AG04449 (cell line): ENCODE measurements around the gene GALK2.
"Not testable (repeated sequence)": the region's sequence is repeated elsewhere in the genome, so short reads cannot be mapped to it uniquely, and the experiment has no call there.

Experiments used
- CTCF ChIA-PET: fragments of 350-600 bp; formaldehyde crosslinking; extraction: SDS; loops from one replicate; lab custom pipeline; 2021; ENCODE audit warnings: antibody characterized with exemption; lab: Yijun Ruan, JAX
- POLR2A ChIA-PET: fragments of 400-600, 350-600 bp; formaldehyde crosslinking; extraction: SDS; loops from one replicate; lab custom pipeline; 2020; ENCODE audit warnings: antibody characterized with exemption, inconsistent platforms; lab: Yijun Ruan, JAX
- DNase-seq: peaks from one replicate; pipeline ENCODE4 v3.0.0-alpha.2; 2010; ENCODE audit warnings: low read depth, low spot score
- H3K4me3 ChIP-seq: 2 replicates; pipeline ENCODE4 v1.5.1; 2011; ENCODE audit warnings: low read depth, mild to moderate bottlenecking, control low read depth, low read length
- CTCF ChIP-seq: IDR thresholded peaks from one replicate; pipeline ENCODE4 v1.5.1; 2011; ENCODE audit warnings: mild to moderate bottlenecking, moderate library complexity, low read length, control low read depth, inconsistent platforms; ENCODE audit not compliant: insufficient read depth; ENCODE audit errors: missing control alignments

GALK2 gene

GRCh38 chr15:49328941-49329340, 158.9 kb downstream of the GALK2 start:
- no peak for DNase-seq
- no peak for TF ChIP-seq CTCF
- H3K4me3 ChIP-seq = no peak overlapping the region
- ChIA-PET CTCF (interaction anchor here (0.7 kb wide), 1 partner anchor 37 kb away, joined by 3 read pairs; no protein-coding TSS in a partner anchor), POLR2A (no interaction called here)

- TF ChIP-seq CTCF = no peak
- POLR2A ChIA-PET = no interaction called here
- CTCF ChIA-PET = no interaction called here
- DNase-seq = no peak
- no peak overlapping the region for H3K4me3 ChIP-seq
Observed at GRCh38 chr15:49330166-49330565, 160.1 kb downstream of the GALK2 start.

GRCh38 chr15:49331442-49331841, 161.4 kb downstream of the GALK2 start:
- POLR2A ChIA-PET = interaction anchor here (0.6 kb wide), 1 partner anchor 58 kb away, joined by 3 read pairs; no protein-coding TSS in a partner anchor
- no peak for TF ChIP-seq CTCF
- no peak for DNase-seq
- H3K4me3 ChIP-seq = no peak overlapping the region
- CTCF ChIA-PET = interaction anchor here (1.3 kb wide), 1 partner anchor 17 kb away, joined by 4 read pairs; no protein-coding TSS in a partner anchor

- POLR2A ChIA-PET = no interaction called here
Observed at GRCh38 chr15:49331951-49332350, 161.9 kb downstream of the GALK2 start.

GRCh38 chr15:49339656-49340055, 169.6 kb downstream of the GALK2 start:
- no peak overlapping the region for H3K4me3 ChIP-seq
- CTCF ChIA-PET = no interaction called here
- POLR2A ChIA-PET = no interaction called here
- no peak for TF ChIP-seq CTCF
- DNase-seq = no peak

More at GRCh38 chr15:49331951-49332350, 161.9 kb downstream of the GALK2 start:
- no peak for TF ChIP-seq CTCF
- DNase-seq = no peak
- CTCF ChIA-PET = interaction anchor here (1.3 kb wide), 1 partner anchor 17 kb away, joined by 4 read pairs; no protein-coding TSS in a partner anchor
- H3K4me3 ChIP-seq = no peak overlapping the region

GRCh38 chr15:49343546-49343945, 173.5 kb downstream of the GALK2 start:
- TF ChIP-seq CTCF = no peak
- CTCF ChIA-PET = interaction anchor here (1.1 kb wide), 1 partner anchor 10 kb away, joined by 3 read pairs; no protein-coding TSS in a partner anchor
- DNase-seq = no peak
- H3K4me3 ChIP-seq = no peak overlapping the region
- POLR2A ChIA-PET = no interaction called here

- DNase-seq, POLR2A ChIA-PET, H3K4me3 ChIP-seq: not testable (repeated sequence)
- CTCF ChIA-PET = interaction anchor here (0.9 kb wide), 1 partner anchor 11 kb away, joined by 3 read pairs; no protein-coding TSS in a partner anchor
Observed at GRCh38 chr15:49354439-49354838, 184.4 kb downstream of the GALK2 start.
